Measurements from ENCODE around the gene DLGAP1.
"Not testable (repeated sequence)": the region's sequence is repeated elsewhere in the genome, so short reads cannot be mapped to it uniquely, and the experiment has no call there.

Gene DLGAP1

DNA sequence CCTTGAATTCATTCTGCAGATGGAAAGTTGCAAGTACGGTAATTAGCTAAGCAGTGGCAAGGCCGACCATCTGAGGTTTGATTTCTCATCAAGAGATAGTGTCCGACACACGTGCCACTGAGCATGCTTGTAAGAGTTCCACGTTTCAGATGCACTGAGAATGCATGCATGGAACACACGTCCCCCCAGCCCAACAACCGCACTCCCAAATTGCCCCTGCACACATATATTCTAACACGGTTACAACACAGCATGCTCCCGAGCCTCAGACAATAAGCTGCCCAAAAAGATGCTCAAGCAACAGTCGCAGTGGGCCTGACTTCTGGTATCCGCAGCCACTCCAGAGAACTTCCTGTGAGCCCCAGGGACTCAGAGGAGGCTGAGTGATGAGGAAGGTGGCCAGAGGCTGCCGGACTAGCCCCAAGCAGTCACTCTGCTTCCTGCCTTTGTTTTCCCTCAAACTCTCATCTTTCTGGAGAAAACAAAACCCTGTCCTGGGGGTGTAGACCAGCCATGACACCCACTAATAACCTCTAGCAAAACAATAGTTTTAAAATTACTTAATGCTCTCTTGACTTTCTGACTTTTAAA, 801.2 kb downstream of the DLGAP1 start:
- intact Hi-C loops (cut with DNase I), result no loop called here
- DNase-seq, result peak in 3 of 42 donors; percentile 5 to 19 (median 12)

DNA sequence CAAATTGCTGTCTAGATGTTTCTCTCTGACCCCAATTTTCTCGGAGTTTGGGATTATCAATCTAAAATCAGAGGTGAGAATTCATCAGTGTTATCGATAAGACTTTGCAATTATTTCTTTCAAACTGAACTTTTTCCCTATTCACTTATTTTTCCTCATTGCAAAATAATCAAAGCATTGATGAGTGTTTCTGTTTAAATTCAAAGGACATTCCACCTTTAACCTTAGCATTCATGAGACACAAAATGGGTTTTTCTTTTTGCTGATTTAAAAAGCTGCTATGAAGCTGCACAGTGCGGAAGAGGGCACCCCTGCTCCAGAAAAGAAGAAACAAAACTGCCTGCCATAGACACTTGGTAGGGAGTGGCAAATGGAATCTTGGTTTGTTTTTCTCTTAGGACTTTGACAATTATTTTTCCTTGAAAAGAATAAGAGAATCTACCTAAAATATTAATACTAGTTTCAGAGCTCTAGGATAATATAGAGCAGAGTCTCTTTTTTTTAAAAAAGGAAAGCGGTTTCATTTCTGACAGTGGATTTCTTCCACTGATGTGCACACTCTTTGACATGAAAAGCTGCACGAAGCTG, 801.8 kb downstream of the DLGAP1 start:
- peak in 12 of 42 donors; percentile 4 to 57 (median 26) for DNase-seq

DNA sequence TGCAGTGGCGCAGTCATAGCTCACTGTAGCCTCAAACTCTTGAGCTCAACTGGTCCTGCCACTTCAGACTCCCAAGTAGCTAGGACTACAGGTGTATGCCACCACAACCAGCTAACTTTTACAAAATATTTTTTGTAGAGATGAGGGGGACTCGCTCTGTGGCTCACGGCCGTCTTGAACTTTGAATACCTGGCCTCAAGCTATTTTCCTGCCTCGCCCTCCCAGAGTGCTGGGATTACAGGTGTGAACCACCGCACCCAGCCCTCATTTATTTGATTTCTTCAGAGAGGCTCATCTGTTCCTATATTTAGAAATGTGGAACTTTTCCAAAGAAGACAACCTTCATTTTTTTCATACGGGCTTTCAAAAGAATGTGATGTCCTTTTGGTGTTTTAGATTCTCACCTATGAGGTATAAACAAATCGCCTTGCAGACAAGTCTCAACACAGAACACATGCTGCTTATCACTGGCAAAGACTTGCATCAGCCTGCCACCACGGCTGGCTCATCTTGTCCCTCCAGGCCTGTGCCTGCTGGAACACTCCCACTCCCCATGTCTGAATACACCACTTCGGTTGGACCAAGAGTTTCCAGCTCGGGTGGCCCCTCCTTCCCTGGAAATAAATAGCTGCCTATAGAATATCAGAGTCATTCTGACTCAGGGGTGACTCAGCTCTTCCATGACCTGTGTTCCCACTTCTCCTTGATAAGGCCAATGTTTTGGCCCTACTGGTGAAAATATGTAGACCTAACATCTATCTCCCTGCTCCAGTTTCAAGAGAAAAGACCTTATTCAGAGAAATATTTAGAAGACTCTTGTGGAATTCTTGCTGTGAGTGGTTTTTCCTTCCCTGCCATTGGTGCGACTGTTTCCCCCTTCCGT, 802.5 kb downstream of the DLGAP1 start:
- DNase-seq, result peak in 5 of 42 donors; percentile 14 to 35 (median 22)
- intact Hi-C loops (cut with DNase I), result no loop called here

More for the DNA sequence above, 801.8 kb downstream of the DLGAP1 start:
- intact Hi-C loops (cut with DNase I), result no loop called here

DNA sequence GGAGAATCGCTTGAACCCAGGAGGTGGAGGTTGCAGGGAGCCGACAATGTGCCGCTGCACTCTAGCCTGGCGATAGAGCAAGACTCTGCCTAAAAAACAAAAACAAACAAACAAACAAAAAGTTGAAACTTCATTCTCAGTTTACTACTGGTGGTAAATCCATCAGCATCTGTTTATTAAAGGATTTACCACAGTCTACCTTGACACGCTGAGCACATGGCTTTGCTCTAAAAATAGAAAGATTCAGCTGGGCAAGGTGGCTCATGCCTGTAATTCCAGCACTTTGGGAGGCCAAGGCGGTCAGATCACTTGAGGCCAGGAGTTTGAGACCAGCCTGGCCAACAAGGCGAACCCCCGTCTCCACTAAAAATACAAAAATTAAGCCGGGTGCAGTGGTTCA, 803.8 kb downstream of the DLGAP1 start:
- intact Hi-C loops (cut with DNase I), result no loop called here
- no peak for DNase-seq

DNA sequence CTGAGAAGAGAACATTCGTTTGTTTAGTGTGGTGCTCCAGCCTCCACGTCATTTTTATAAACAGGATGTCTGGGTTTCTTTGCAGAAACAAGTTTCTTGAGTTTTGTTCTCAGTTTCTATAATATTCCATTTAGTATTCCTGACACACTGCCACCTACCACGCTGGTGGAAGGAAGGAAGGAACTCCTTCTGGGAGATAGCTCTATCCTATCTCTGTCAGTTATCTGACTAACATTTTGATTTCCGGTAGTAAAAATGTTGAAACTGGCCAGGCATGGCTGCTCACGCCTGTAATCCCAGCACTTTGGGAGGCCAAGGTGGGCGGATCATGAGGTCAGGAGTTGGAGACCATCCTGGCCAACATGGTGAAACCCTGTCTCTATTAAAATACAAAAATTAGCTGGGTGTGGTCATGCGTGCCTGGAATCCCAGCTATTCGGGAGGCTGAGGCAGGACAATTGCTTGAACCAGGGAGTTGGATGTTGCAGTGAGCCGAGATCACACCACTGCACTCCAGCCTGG, 804.5 kb downstream of the DLGAP1 start:
- DNase-seq; intact Hi-C loops (cut with DNase I): not testable (repeated sequence)

DNA sequence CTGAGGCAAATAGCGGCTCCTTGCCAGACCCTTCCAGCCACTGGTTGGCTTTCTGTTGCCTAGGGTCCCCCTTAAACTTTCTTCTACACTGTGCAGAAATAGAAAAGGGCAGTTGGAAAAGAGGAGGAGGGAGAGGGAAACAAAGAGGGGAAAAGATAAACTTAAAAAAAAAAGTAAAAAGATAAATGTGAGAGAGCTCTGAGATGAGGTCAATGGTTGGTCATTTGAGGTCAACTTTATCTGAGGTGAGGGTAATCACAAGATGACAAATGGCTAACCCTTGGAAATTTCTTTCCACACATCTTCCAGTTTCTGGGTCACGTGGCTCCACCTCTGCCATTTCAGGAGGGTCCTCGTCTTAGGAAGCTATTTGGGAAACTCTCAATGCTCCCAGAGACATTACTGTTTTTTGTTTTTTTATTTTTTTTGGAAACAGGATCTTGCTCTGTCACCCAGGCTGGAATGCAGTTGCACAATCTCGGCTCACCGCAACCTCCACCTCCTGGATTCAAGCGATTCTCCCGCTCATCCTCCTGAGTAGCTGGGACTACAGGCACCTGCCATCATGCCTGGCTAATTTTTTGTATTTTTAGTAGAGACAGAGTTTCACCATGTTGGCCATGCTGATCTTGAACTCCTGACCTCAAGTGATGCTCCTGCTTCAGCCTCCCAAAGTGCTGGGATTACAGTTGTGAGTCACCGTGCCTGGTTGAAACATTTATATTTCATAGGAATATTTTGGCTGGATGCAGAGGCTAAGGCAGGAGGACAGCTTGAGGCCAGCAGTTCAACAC, 805.3 kb downstream of the DLGAP1 start:
- DNase-seq, result no peak
- intact Hi-C loops (cut with DNase I), result no loop called here

DNA sequence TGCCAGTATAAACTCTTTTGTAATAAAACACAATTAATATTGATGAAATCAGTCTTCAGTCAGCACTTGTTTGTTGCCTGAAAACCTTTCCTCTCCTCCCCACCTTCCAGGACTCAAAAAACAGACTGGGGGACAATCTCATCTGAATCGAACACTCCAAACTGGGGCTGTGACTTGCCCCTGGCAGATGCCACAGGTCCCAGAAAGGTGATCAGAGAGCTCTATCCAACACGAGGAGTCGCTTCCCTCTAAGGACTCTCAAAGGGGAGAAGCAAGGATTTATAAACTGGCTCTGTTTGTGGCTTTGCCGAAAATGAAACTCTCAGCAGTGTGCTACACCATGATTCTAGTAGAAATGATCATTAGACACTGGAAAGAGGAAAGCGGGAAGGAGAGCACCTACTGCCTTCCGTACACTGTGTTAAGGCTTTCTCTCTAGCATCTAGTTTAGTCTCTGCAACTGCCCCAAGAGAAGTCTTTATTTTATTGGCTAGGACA, 805.9 kb downstream of the DLGAP1 start:
- intact Hi-C loops (cut with DNase I), result no loop called here
- no peak for DNase-seq

DNA sequence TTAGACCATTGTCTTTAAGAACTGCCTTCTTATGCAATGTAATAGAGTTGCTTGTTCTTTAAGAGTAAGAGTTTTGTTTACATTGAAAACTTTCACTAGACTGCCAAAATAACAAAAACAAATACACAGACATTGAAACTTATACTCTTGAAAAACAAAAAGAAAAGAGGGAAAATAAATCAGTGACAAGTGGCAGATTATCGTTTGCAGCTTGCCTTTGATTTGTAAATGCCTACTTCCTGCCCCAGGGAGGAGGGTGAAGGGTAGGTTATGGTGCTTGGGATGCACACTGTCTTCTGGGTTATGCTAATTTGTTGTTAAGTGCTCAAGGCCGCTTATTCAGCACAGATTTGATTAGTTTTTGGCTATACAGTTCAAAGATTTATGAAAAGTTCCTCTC, 806.5 kb downstream of the DLGAP1 start:
- DNase-seq, result no peak

DNA sequence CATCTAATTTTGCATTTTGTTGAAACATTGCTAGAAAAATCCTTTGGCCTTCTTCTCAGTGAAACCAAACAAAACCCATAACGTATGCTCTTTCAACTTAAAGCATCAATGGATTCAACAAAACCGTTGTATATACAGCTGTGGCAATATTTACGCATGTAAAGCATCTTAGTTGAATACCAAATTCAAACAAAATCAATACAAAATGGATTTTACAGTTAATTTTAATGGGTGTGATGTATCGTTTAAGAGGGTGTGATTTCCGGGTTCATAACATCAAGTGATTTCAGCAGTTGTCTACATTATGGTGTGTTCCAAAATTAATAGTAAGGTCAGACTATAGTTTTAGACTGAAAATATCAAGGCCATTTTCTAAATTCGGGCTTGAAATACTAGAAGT, 806.9 kb downstream of the DLGAP1 start:
- intact Hi-C loops (cut with DNase I), result no loop called here
- DNase-seq, result no peak

More for the DNA sequence above, 806.5 kb downstream of the DLGAP1 start:
- intact Hi-C loops (cut with DNase I), result no loop called here

DNA sequence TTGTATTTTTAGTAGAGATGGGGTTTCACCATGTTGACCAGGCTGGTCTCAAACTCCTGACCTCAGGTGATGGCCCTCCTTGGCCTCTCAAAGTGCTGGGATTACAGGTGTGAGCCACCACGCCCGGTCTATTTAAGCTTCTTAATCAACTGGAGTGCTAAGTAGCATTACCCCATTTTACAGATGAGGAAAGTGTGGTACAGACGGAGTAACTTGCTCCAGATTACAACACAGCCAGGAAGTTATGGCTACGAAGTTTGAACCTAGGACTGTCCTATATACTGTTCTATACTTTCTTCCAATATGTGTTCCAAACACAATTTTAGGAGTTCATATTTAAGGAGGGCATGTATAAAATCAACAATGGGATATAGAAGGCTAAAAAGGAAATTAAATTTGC, 807.5 kb downstream of the DLGAP1 start:
- DNase-seq, result no peak
- intact Hi-C loops (cut with DNase I), result no loop called here

DNA sequence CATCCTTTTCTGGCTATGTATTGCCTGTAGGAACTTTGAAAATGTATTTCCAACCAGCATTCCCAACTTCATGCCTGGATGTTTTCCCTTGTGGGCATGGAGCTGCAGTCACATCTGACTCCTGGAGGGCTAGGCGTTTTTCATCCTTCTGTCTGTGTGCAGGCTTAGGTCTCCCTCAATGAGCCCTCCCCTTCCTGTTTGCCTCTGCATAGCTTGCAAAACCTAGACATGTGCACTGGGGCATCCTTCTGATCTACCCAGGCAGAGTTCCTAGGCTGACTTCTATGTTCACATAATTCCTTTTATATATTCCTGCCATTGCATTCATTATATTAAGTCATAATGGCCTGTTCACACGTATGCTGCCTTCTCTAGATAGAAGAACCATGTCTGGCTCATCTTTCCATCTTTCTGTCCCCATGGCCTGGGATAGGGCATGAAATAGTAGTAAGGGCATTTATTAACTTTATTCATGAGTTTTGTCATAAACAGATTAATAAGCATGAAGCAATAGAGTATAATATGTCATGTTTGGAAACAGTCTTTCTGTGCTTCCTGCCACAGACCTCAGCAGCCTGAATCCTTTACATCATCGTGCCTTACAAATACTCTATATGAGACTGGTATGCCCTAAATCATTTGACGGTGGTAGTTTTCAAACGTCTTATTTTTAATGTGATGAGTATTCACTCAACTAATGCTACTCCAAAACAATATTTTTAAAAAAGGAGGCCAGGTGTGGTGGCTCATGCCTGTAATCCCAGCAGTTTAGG, 809.5 kb downstream of the DLGAP1 start:
- intact Hi-C loops (cut with DNase I), result no loop called here
- no peak for DNase-seq

DNA sequence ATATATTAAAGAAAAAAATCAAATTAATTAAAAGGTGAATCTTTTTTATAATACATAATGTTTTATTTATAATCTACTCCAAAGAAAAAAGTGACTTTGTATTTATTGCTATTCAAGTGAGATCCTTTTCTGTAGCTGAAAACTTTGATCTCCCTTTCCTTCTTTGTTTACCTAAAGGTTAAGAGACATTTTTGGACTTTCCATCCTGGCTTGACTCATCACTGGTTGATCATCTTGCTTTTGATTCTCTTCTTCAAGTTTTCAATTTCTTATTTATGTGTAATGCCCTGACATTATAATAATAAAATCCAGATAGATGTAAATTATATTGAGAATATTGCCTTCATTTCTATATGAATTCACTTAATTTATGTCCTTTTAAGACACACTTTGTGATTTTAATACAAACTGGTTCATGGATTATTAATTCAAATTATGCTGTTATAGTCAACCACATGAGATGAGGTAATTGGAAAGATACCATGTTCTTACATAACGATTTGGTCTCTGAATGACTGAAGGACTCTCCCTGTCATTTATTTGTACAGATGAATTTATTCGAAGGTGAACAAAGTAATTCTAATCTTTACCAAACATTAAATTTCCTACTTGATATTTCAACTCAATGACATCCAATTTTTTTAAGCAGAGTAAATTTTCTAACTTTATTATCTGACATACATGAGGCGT, 820.7 kb downstream of the DLGAP1 start:
- intact Hi-C loops (cut with DNase I), result no loop called here
- no peak for DNase-seq

DNA sequence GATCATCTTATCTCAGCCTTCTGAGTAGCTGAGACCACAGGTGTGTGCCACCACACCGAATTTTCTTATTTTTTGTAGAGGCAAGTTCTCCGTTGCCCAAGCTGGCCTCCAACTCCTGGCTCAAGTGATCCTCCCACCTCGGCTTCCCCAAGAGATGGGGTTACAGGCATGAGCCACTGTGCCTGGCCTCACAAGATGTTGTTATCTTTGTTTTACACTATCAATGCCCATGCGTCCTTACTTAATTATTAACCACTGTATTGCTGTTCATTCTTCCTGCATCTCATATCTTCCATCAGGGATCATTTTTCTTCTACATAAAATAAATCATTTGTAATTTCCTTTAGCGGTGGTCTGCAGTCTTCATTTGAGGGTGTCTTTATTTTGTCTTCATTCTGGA, 823.2 kb downstream of the DLGAP1 start:
- intact Hi-C loops (cut with DNase I), result no loop called here
- no peak for DNase-seq

DNA sequence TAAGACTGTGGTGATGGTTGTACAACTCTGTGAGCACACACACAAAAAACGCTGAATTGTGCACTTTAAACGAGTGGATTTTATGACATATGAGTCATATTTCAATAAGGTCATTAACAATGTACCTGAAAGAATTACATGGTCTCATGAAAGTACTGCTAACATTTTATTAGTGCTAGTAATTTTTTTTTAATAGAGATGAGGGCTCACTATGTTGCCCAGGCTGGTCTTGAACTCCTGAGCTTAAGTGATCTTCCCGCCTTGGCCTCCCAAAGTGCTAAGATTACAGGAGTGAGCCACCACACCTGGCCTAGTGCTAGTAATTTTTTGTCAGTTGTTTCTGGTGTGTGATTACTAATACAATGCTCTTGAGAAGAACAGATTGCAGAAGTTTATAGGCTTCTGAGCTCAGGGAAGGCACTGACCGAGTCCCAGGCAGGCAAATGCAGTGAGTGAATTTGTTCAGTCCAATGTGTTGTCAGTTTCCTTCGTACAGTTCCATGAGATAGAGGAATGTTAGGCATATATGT, 828.1 kb downstream of the DLGAP1 start:
- DNase-seq, result no peak
- intact Hi-C loops (cut with DNase I), result no loop called here

DNA sequence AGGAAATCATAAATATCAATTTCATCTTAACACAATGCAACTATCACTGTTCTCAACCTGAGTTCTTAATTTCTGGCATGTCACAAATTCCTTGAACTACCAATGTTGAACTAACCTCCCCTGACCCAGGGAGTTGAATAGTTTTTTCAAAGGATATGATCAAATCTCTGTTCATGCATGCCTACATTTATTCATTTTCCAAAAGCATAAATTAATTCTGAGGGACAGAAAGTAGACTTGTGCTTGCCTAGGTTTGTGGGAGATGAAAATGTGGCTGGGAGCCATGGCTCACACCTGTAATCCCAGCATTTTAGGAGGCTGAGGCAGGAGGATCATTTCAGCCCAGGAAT, 829.4 kb downstream of the DLGAP1 start:
- no peak for DNase-seq
- intact Hi-C loops (cut with DNase I), result no loop called here

DNA sequence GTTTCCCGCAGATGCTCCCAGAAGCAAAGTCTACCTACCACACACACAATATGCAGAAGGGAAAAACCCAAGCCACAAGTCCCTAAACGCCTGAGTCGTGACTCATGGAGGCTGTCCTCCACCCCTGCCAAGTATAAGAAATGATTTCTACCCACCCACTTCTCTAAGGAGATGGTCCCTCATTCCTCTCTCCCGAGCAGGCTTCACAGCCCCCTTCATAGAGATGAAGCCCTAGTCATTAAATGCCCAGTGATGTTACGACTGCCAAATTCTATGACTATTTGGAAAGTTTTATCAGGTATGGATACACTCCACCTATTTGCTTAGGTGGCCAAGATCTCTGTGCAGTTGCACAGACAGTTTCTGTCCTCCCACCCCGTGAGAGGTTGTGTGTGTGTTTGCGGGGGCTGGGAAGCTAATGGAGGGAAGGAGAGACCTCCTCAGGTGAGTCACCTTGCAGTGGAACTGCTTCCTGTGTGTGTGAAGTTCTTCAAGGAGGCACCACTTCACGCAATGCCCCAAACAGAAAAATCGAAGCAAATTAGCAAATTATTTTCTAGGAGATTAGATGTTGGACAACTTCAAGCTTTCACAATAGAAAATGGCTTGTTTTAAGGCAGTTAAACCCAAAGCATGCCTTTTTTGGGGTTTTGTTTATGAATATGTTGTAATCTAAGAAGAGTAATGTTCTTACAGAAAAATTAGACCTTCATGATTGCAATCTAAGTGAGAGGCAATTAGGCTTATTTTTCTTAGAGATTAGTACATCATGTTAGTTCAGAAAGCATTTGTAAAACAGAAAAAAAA, 830.0 kb downstream of the DLGAP1 start:
- intact Hi-C loops (cut with DNase I), result no loop called here
- DNase-seq, result peak in 9 of 42 donors; percentile 18 to 51 (median 31)

DNA sequence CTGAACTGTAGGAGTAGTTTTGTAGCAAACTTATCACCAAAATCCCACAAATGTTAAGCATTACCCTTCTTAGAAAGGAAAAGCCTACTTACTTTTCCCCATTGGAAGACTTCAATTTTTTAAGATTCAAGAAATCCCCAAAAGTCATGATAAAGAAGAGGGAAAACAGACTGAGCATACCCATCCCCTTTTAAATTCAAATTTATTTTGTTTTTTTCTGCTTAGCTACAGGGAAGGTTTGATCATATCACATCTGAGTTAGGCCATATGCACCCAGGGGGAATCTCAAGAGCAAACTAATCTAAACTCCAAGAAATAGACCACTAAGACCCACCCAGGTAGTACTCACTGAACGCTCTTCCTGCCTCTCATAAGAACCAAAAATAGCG, 830.6 kb downstream of the DLGAP1 start:
- intact Hi-C loops (cut with DNase I), result no loop called here
- DNase-seq, result no peak

Data from head of caudate nucleus (tissue), 42 donors.